Thoracic aorta (tissue), 2 donors: ENCODE data around the gene SCUBE1. TPM values are rescaled to one million over a fixed set of nuclear protein-coding genes. Genes with fewer than 3 reads are reported as not detected.

Experiments used
- ATAC-seq: fragments of 150-250 bp; one replicate; pipeline ENCODE4 v1.8.0; 2017; ENCODE audit warnings: low read depth; ENCODE audit not compliant: insufficient number of reproducible peaks, low FRiP score
- DNase-seq: peaks from one replicate; pipeline ENCODE4 v3.0.0-alpha.2; 2020; ENCODE audit warnings: low spot score
- H3K27ac ChIP-seq, 2 donors: fragments of 200-600 bp; sonication (generic); 1 replicate in 1 of 2; 2 replicates in 1 of 2; pipeline ENCODE4 v1.5.1; 2016; ENCODE audit warnings: mild to moderate bottlenecking in 2 of 2, moderate library complexity in 2 of 2
- H3K27me3 ChIP-seq: fragments of 200-600 bp; sonication (generic); replicated peaks from 2 replicates; pipeline ENCODE4 v1.6.0; 2016; ENCODE audit warnings: mild to moderate bottlenecking; ENCODE audit not compliant: insufficient read depth
- H3K36me3 ChIP-seq: fragments of 200-600 bp; sonication (generic); one replicate; pipeline ENCODE4 v1.5.1; 2016
- H3K4me1 ChIP-seq, 2 donors: fragments of 200-600 bp; sonication (generic); 1 replicate in 1 of 2; 2 replicates in 1 of 2; pipeline versions ENCODE4 v1.5.1 to v1.6.0; 2016; ENCODE audit warnings: low read depth in 2 of 2, mild to moderate bottlenecking in 1 of 2; ENCODE audit not compliant: control insufficient read depth in 1 of 2
- H3K4me3 ChIP-seq: fragments of 200-600 bp; sonication (generic); 2 replicates; pipeline ENCODE4 v1.5.1; 2016; ENCODE audit warnings: mild to moderate bottlenecking
- H3K9me3 ChIP-seq: fragments of 200-600 bp; sonication (generic); 2 replicates; pipeline ENCODE4 v1.5.1; 2016
- CTCF ChIP-seq: fragments of 200-600 bp; sonication (generic); IDR thresholded peaks from one replicate; pipeline ENCODE4 v1.5.1; 2019; ENCODE audit warnings: antibody characterized with exemption
- total RNA-seq, 2 donors: library from RNA; depleted of rRNA; stranded (reverse); fragments of >200 nt; gene quantifications; one replicate each; pipeline versions ENCODE4 v1.1.0 to v1.2.3, GENCODE V29; 2016

SCUBE1 gene
- total RNA-seq, 2 donors from 2014 or later, result 6.0 to 25.0 TPM

DNA sequence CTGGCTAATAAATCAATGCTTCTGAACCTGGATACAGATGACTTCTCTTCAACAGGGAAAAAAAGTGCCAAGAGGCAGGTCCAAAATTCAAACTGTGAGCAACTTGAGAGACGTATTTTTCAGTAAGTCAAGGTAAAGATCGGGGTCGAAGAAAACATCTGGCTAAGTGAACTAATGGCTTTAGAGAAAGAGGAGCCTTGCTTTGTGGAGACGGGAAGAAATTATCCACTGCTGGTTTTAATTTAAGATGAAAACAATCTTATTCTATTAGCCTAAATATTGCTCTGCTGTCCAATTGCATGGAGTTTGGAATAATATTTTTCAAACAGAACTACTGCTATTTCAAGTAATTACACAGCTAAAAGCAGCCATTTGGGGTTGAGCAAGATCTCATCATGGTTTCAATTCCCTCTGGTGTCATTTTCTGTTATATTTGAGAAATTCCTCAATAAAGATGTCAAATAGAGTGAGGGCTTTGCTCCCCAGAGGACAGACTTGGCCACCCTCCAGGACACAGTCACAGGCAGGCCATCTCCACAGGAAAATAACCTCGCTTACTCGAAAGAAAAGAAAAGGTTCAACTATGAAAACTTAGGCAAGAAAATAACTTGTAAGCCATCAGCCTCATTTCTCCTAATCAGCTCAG, 29.8 kb downstream of the SCUBE1 start:
- Histone ChIP-seq H3K27me3 (no peaks in the 10 kb centered on the region), H3K4me3 (no peak overlapping the region), H3K27ac (peak overlapping the region; percentile 32 to 46), H3K36me3 (no peaks in the 10 kb centered on the region), H3K9me3 (no peaks in the 10 kb centered on the region), H3K4me1 (peaks cover 11 to 20% of the 10 kb centered on the region in 2 donors)
- no peak for DNase-seq
- ATAC-seq, result no peak
- TF ChIP-seq CTCF, result no peak

GRCh38 chr22:43312608-43313007, 30.6 kb downstream of the SCUBE1 start:
- Histone ChIP-seq H3K4me1 (peaks cover 11 to 22% of the 10 kb centered on the region in 2 donors), H3K4me3 (no peak overlapping the region), H3K27me3 (no peaks in the 10 kb centered on the region), H3K36me3 (no peaks in the 10 kb centered on the region), H3K9me3 (no peaks in the 10 kb centered on the region), H3K27ac (no peak overlapping the region)
- no peak for ATAC-seq
- no peak for DNase-seq
- TF ChIP-seq CTCF, result no peak

- no peak for TF ChIP-seq CTCF
- Histone ChIP-seq H3K4me3 (no peak overlapping the region), H3K4me1 (peaks cover 11 to 40% of the 10 kb centered on the region in 2 donors), H3K27me3 (no peaks in the 10 kb centered on the region), H3K36me3 (no peaks in the 10 kb centered on the region), H3K9me3 (no peaks in the 10 kb centered on the region), H3K27ac (no peak overlapping the region)
- ATAC-seq (no peak), DNase-seq (no peak)
Measured at GRCh38 chr22:43310798-43311197, 32.4 kb downstream of the SCUBE1 start.

GRCh38 chr22:43310311-43310710, 32.9 kb downstream of the SCUBE1 start:
- DNase-seq (no peak), ATAC-seq (no peak)
- Histone ChIP-seq H3K4me3 (no peak overlapping the region), H3K36me3 (no peaks in the 10 kb centered on the region), H3K27ac (no peak overlapping the region), H3K9me3 (no peaks in the 10 kb centered on the region), H3K4me1 (peaks cover 11 to 45% of the 10 kb centered on the region in 2 donors), H3K27me3 (no peaks in the 10 kb centered on the region)
- TF ChIP-seq CTCF, result no peak

DNA sequence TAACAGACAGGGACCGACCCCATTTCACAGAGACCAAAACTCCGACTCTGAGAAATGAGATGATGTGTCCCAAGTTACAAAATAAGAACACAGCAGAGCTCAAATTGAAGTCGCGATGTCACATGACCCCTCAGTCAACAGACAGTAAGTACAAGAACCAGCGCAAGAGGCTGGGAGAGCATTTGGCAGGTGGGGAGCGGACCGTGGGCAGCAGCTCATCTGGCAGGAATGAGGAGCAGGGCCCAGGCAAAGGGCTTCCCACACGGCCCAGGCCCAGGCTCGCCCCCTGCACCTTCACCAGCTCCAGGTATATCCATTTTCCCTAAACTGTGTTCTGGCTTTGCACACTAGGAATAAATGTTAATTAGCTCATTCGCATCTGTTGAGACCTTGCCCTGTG, 34.3 kb downstream of the SCUBE1 start:
- H3K36me3 ChIP-seq, result no peaks in the 10 kb centered on the region
- no peak overlapping the region for H3K4me3 ChIP-seq
- H3K27me3 ChIP-seq, result no peaks in the 10 kb centered on the region
- ATAC-seq (no peak), DNase-seq (no peak)
- H3K4me1 ChIP-seq, result peaks cover 10 to 42% of the 10 kb centered on the region in 2 donors
- TF ChIP-seq CTCF, result no peak
- H3K27ac ChIP-seq, result no peak overlapping the region
- no peaks in the 10 kb centered on the region for H3K9me3 ChIP-seq
